ENCODE results near the gene TRAF3.

The TRAF3 gene

GRCh38 chr14:102954081-102954789 is 177.0 kb downstream of the TRAF3 start:
- no peak overlapping the region for H3K27ac Mint-ChIP-seq
- no peaks in the 10 kb centered on the region for H3K27me3 Mint-ChIP-seq
- no peak overlapping the region for H3K4me3 Mint-ChIP-seq
- peaks cover 7% of the 10 kb centered on the region for H3K4me1 Mint-ChIP-seq
- peaks cover 27% of the 10 kb centered on the region for H3K36me3 Mint-ChIP-seq
- H3K9me3 Mint-ChIP-seq: no peaks in the 10 kb centered on the region
- DNase-seq (ENCODE audit: low spot score in 2 of 2) (no peak), ATAC-seq (ENCODE audit: low read depth) (no peak)

- Mint-ChIP-seq H3K4me3 (no peak overlapping the region), H3K4me1 (no peaks in the 10 kb centered on the region), H3K27ac (peak overlapping the region; percentile 50), H3K27me3 (no peaks in the 10 kb centered on the region), H3K9me3 (no peaks in the 10 kb centered on the region), H3K36me3 (peaks cover 33% of the 10 kb centered on the region)
- no peak for DNase-seq (ENCODE audit: low spot score in 2 of 2)
- ATAC-seq (ENCODE audit: low read depth): no peak
Observed at GRCh38 chr14:102955636-102956408, 178.6 kb downstream of the TRAF3 start.

GRCh38 chr14:102957222-102957621 is 180.0 kb downstream of the TRAF3 start:
- no peaks in the 10 kb centered on the region for H3K9me3 Mint-ChIP-seq
- H3K36me3 Mint-ChIP-seq: peaks cover 38% of the 10 kb centered on the region
- H3K27ac Mint-ChIP-seq: peak overlapping the region; percentile 28
- H3K4me3 Mint-ChIP-seq: no peak overlapping the region
- ATAC-seq (ENCODE audit: low read depth): no peak
- no peak for DNase-seq (ENCODE audit: low spot score in 2 of 2)
- H3K27me3 Mint-ChIP-seq: no peaks in the 10 kb centered on the region
- no peaks in the 10 kb centered on the region for H3K4me1 Mint-ChIP-seq

DNA sequence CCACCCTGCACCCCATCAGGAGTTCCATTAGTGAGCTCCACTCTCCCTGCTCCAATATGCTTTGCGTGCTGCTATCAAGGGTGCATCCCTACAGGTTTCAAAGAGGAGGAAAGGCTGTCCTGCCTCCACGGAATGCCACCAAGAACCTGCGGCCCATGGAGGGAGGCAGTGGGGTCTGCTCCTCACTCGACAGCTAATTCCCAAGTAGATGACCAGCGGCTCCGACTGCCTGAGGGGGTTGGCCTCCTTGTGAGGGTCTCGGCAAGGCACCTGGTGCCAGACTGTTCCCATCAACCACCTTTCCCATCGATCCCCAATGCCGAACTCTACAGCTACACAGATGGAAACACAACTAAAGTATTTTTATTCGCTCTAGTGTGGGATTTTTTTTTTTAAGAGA is 181.2 kb downstream of the TRAF3 start:
- H3K36me3 Mint-ChIP-seq: peaks cover 36% of the 10 kb centered on the region
- no peak for ATAC-seq (ENCODE audit: low read depth)

More for the DNA sequence above, 181.2 kb downstream of the TRAF3 start:
- Mint-ChIP-seq H3K9me3 (no peaks in the 10 kb centered on the region), H3K4me1 (no peaks in the 10 kb centered on the region), H3K4me3 (no peak overlapping the region), H3K27ac (no peak overlapping the region), H3K27me3 (no peaks in the 10 kb centered on the region)
- no peak for DNase-seq (ENCODE audit: low spot score in 2 of 2)
